PC-9 (cell line): ENCODE results near the gene P3H4. TPM values are rescaled to one million over a fixed set of nuclear protein-coding genes. Genes with fewer than 3 reads are reported as not detected.

ENCODE experiments used
- BruUV-seq: library from RNA; stranded (reverse); fragments of 400-500 nt; replicated peaks from 2 replicates; lab custom pipeline; 2021; lab: Mats Ljungman, UMichigan
- CTCF ChIA-PET: fragments of 300-600 bp; sonication (Branson Sonifier 250); formaldehyde crosslinking; loops from one replicate; lab custom pipeline; 2022; ENCODE audit warnings: antibody characterized with exemption; lab: Charles Lee
- POLR2A ChIA-PET: fragments of 300-600 bp; sonication (Branson Sonifier 250); formaldehyde crosslinking; loops from one replicate; lab custom pipeline; 2022; ENCODE audit warnings: antibody characterized with exemption; ENCODE audit not compliant: unreplicated experiment; lab: Charles Lee
- DNase-seq, 2 experiments: peaks; one replicate each; pipeline versions ENCODE4 v3.0.0 to v3.0.0-alpha.2; 2015 to 2022; ENCODE audit warnings: mixed read lengths in 1 of 2
- H2AFZ ChIP-seq: fragments of 200-600 bp; sonication (generic); 2 replicates; pipeline ENCODE4 v1.8.1; 2017; ENCODE audit warnings: antibody characterized with exemption
- H3F3A ChIP-seq: fragments of 200-600 bp; sonication (generic); 2 replicates; pipeline ENCODE4 v1.8.1; 2017; ENCODE audit warnings: antibody characterized with exemption, mild to moderate bottlenecking, low read depth; ENCODE audit not compliant: insufficient read depth
- H3K27ac ChIP-seq: fragments of 200-600 bp; sonication (generic); 2 replicates; pipeline ENCODE4 v1.6.1; 2016; ENCODE audit warnings: mixed run types
- H3K27me3 ChIP-seq: fragments of 200-600 bp; sonication (generic); 2 replicates; pipeline ENCODE4 v1.6.1; 2016; ENCODE audit warnings: low read depth, mixed run types; ENCODE audit not compliant: insufficient read depth
- H3K36me3 ChIP-seq: fragments of 200-600 bp; sonication (generic); 2 replicates; pipeline ENCODE4 v1.6.1; 2016; ENCODE audit warnings: low read depth, mixed run types
- H3K4me1 ChIP-seq: fragments of 200-600 bp; sonication (generic); replicated peaks from 2 replicates; pipeline ENCODE4 v1.6.1; 2016; ENCODE audit warnings: mixed run types; ENCODE audit not compliant: insufficient read depth
- H3K4me2 ChIP-seq: fragments of 200-600 bp; sonication (generic); 2 replicates; pipeline ENCODE4 v1.6.1; 2017; ENCODE audit warnings: mixed run types
- H3K4me3 ChIP-seq: fragments of 200-600 bp; sonication (generic); 2 replicates; pipeline ENCODE4 v1.6.1; 2016; ENCODE audit warnings: mixed run types
- H3K79me2 ChIP-seq: fragments of 200-600 bp; sonication (generic); 2 replicates; pipeline ENCODE4 v1.6.1; 2017; ENCODE audit warnings: low read depth, mixed run types
- H3K9me2 ChIP-seq: fragments of 200-600 bp; sonication (generic); 2 replicates; pipeline ENCODE4 v1.8.1; 2017; ENCODE audit warnings: mild to moderate bottlenecking; ENCODE audit not compliant: insufficient read depth
- H3K9me3 ChIP-seq: fragments of 200-600 bp; sonication (generic); 2 replicates; pipeline ENCODE4 v1.8.1; 2016; ENCODE audit warnings: low read depth; ENCODE audit not compliant: insufficient read depth
- H4K20me1 ChIP-seq: fragments of 200-600 bp; sonication (generic); 2 replicates; pipeline ENCODE4 v1.8.1; 2017; ENCODE audit not compliant: insufficient read depth
- EZH2 ChIP-seq: fragments of 200-600 bp; sonication (generic); IDR thresholded peaks from 2 replicates; pipeline ENCODE4 v1.8.0; 2017; ENCODE audit warnings: antibody characterized with exemption, low read depth
- intact Hi-C: fragments of 100-400 bp; cut with micrococcal nuclease; formaldehyde crosslinking; loops from one replicate; pipeline ENCODE4 v1.10.0; 2022; ENCODE audit not compliant: unreplicated experiment
- total RNA-seq: library from RNA; stranded (reverse); gene quantifications from 2 replicates; pipeline ENCODE4 v1.2.3, GENCODE V29; 2021
- TF ChIP-seq, protein P1 (sequence below): fragments of 200-600 bp; sonication (generic); conservative IDR thresholded peaks from 2 replicates; pipeline ENCODE4 v1.6.1; 2017; ENCODE audit warnings: mixed run types, antibody characterized with exemption, mild to moderate bottlenecking, moderate library complexity

Gene P3H4
- total RNA-seq, 1 experiment from 2014 or later: 26.8 TPM

DNA sequence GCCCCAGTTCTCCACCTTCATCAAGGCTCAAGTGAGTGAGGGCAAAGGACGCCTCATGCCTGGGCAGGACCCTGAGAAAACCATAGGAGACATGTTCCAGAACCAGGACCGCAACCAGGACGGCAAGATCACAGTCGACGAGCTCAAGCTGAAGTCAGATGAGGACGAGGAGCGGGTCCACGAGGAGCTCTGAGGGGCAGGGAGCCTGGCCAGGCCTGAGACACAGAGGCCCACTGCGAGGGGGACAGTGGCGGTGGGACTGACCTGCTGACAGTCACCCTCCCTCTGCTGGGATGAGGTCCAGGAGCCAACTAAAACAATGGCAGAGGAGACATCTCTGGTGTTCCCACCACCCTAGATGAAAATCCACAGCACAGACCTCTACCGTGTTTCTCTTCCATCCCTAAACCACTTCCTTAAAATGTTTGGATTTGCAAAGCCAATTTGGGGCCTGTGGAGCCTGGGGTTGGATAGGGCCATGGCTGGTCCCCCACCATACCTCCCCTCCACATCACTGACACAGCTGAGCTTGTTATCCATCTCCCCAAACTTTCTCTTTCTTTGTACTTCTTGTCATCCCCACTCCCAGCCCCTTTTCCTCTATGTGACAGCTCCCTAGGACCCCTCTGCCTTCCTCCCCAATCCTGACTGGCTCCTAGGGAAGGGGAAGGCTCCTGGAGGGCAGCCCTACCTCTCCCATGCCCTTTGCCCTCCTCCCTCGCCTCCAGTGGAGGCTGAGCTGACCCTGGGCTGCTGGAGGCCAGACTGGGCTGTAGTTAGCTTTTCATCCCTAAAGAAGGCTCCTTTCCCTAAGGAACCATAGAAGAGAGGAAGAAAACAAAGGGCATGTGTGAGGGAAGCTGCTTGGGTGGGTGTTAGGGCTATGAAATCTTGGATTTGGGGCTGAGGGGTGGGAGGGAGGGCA lies 10.7 kb upstream of the P3H4 start:
- Histone ChIP-seq H3K9me3 (no peaks in the 10 kb centered on the region), H3K4me1 (no peaks in the 10 kb centered on the region), H3F3A (no peaks in the 10 kb centered on the region; the same call in 1 of the 2 replicates), H3K79me2 (no peaks in the 10 kb centered on the region), H3K4me3 (no peak overlapping the region), H4K20me1 (no peaks in the 10 kb centered on the region), H3K27me3 (no peaks in the 10 kb centered on the region), H3K36me3 (no peaks in the 10 kb centered on the region), H3K9me2 (no peaks in the 10 kb centered on the region), H2AFZ (no peak overlapping the region), H3K27ac (no peak overlapping the region), H3K4me2 (no peak overlapping the region)
- DNase-seq: no peak
- BruUV-seq: TSS peak; percentile 37
- TF ChIP-seq EZH2: no peak
- TF ChIP-seq, protein P1, sequence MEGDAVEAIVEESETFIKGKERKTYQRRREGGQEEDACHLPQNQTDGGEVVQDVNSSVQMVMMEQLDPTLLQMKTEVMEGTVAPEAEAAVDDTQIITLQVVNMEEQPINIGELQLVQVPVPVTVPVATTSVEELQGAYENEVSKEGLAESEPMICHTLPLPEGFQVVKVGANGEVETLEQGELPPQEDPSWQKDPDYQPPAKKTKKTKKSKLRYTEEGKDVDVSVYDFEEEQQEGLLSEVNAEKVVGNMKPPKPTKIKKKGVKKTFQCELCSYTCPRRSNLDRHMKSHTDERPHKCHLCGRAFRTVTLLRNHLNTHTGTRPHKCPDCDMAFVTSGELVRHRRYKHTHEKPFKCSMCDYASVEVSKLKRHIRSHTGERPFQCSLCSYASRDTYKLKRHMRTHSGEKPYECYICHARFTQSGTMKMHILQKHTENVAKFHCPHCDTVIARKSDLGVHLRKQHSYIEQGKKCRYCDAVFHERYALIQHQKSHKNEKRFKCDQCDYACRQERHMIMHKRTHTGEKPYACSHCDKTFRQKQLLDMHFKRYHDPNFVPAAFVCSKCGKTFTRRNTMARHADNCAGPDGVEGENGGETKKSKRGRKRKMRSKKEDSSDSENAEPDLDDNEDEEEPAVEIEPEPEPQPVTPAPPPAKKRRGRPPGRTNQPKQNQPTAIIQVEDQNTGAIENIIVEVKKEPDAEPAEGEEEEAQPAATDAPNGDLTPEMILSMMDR: no peak
- CTCF ChIA-PET: no interaction called here
- POLR2A ChIA-PET: no interaction called here
- intact Hi-C loops: no loop called here

DNA sequence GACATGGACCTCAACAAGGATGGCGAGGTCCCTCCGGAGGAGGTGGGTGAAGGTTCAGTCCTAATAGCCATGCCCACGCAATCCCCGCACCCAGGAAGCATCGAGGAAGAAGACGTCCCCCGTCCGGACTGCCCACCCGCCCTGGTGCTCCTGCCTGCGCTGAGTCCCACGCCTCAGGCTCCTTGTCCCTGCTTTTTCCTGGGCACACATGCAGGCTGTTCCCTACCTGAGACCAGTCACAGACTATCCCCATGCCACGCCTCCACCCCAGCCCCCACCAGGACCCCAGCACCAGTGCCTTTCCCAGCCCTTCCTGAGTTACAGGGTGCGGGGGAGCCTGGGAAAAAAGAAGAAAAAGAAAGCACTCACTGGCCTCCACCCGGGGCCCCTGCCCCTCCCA lies 10.0 kb upstream of the P3H4 start:
- Histone ChIP-seq H3K27ac (no peak overlapping the region), H3F3A (no peaks in the 10 kb centered on the region; the same call in 1 of the 2 replicates), H3K4me2 (no peak overlapping the region), H3K4me3 (no peak overlapping the region), H4K20me1 (no peaks in the 10 kb centered on the region), H3K4me1 (no peaks in the 10 kb centered on the region), H3K79me2 (no peaks in the 10 kb centered on the region), H3K9me3 (no peaks in the 10 kb centered on the region), H3K9me2 (no peaks in the 10 kb centered on the region), H3K36me3 (no peaks in the 10 kb centered on the region), H2AFZ (no peak overlapping the region), H3K27me3 (no peaks in the 10 kb centered on the region)
- TF ChIP-seq, protein P1: no peak
- TF ChIP-seq EZH2: no peak
- no TSS peak for BruUV-seq
- DNase-seq: no peak
- intact Hi-C loops: no loop called here
- ChIA-PET CTCF (no interaction called here), POLR2A (no interaction called here)

GRCh38 chr17:41818024-41818423 lies 6.3 kb upstream of the P3H4 start:
- POLR2A ChIA-PET: no interaction called here
- H3K79me2 ChIP-seq: peaks cover 20% of the 10 kb centered on the region

More at GRCh38 chr17:41818024-41818423, 6.3 kb upstream of the P3H4 start:
- Histone ChIP-seq H3K4me1 (peaks cover 10% of the 10 kb centered on the region), H4K20me1 (no peaks in the 10 kb centered on the region), H3K27ac (no peak overlapping the region), H2AFZ (no peak overlapping the region), H3K36me3 (no peaks in the 10 kb centered on the region), H3K4me3 (no peak overlapping the region), H3K4me2 (no peak overlapping the region), H3K9me2 (no peaks in the 10 kb centered on the region), H3K27me3 (no peaks in the 10 kb centered on the region), H3K9me3 (no peaks in the 10 kb centered on the region), H3F3A (no peaks in the 10 kb centered on the region; the same call in 1 of the 2 replicates)
- no peak for DNase-seq
- CTCF ChIA-PET: no interaction called here
- TF ChIP-seq, protein P1: no peak
- TF ChIP-seq EZH2: no peak
- BruUV-seq: no TSS peak
- intact Hi-C loops: no loop called here
